H7 (cell line): ENCODE data around the gene BNC2. TPM values are rescaled to one million over a fixed set of nuclear protein-coding genes. Genes with fewer than 3 reads are reported as not detected.

Source experiments
- DNase-seq: peaks from one replicate; pipeline ENCODE4 v3.0.0; 2012
- H3K27me3 ChIP-seq: 2 replicates; pipeline ENCODE4 v1.6.0; 2011; ENCODE audit warnings: mild to moderate bottlenecking, low read length; ENCODE audit not compliant: control insufficient read depth, insufficient read depth
- H3K36me3 ChIP-seq: replicated peaks from 2 replicates; pipeline ENCODE4 v1.5.1; 2011; ENCODE audit warnings: low read length; ENCODE audit not compliant: control insufficient read depth, insufficient read depth
- H3K4me3 ChIP-seq: 2 replicates; pipeline ENCODE4 v1.5.1; 2011; ENCODE audit warnings: low read depth, mild to moderate bottlenecking, control low read depth, low read length, moderate library complexity; ENCODE audit not compliant: insufficient read depth
- total RNA-seq: library from RNA; depleted of rRNA; stranded (reverse); fragments of >200 nt; shearing (Covaris generic); gene quantifications from 2 replicates; pipeline ENCODE4 v1.2.3, GENCODE V29; 2014

Gene BNC2
- total RNA-seq, 1 experiment from 2014 or later, result 7.9 TPM

GRCh38 chr9:16611001-16611400, 259.5 kb downstream of the BNC2 start:
- no peaks in the 10 kb centered on the region for H3K36me3 ChIP-seq
- no peak for DNase-seq
- H3K27me3 ChIP-seq, result no peaks in the 10 kb centered on the region
- no peak overlapping the region for H3K4me3 ChIP-seq

DNA sequence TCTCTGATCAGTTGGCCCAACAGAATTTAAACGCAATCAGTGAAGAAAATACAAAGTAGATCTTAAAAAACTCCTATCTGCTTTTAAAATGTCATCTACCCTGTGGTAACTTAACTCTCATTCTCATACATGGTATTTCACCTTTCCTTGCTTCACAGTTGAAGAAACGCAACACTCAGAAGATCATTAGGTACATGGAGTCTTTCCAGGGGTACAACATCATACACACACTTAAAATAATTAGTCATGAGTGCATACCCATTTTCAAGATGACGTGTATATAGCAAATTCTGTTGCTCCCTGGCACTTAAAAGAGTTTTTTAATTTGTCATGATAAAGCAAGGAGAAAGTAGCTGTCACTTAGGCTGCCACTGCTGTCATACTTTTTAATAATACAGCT, 259.9 kb downstream of the BNC2 start:
- H3K36me3 ChIP-seq, result no peaks in the 10 kb centered on the region
- H3K27me3 ChIP-seq, result no peaks in the 10 kb centered on the region
- DNase-seq, result no peak
- no peak overlapping the region for H3K4me3 ChIP-seq

DNA sequence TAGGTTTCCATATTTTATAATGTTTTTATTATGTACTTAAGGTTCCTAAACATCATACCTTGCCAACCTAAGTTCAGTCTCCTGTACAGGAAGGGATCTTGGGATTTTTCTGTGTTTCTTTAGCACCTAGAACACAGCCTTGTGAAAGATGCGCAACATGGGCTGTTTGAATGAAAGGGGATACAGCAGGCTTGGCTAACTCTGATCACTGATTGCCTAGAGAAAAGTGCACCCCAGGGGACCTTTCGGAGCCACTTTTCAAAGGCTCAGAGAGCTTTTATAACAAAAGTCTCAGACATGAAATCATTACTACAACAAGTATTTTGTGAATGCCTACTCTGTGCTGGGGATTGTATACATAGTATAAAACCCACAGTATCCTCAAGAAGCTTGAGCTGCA, 261.6 kb downstream of the BNC2 start:
- DNase-seq, result no peak
- no peaks in the 10 kb centered on the region for H3K36me3 ChIP-seq

DNA sequence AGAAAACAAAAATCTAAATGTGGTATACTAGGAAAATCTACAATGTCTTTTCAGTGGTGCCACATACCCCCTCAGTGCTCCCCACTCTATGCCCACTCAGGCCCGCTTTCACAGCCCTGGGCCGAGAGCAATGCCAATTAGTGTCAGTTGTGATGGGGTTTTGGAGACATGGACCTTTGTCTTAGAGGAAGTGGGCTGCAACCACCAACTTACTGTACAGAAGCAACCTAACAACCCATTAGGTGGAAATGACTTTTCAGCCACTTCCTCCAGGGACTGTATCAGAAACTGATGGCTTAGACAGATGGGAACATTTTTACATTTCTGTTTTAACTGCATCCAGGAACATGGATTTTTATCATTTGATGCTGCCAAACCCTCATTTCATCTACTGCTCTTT, 268.0 kb downstream of the BNC2 start:
- no peak for DNase-seq
- H3K36me3 ChIP-seq, result no peaks in the 10 kb centered on the region
- no peaks in the 10 kb centered on the region for H3K27me3 ChIP-seq
- H3K4me3 ChIP-seq, result no peak overlapping the region

More for the DNA sequence above, 261.6 kb downstream of the BNC2 start:
- Histone ChIP-seq H3K27me3 (no peaks in the 10 kb centered on the region), H3K4me3 (no peak overlapping the region)

DNA sequence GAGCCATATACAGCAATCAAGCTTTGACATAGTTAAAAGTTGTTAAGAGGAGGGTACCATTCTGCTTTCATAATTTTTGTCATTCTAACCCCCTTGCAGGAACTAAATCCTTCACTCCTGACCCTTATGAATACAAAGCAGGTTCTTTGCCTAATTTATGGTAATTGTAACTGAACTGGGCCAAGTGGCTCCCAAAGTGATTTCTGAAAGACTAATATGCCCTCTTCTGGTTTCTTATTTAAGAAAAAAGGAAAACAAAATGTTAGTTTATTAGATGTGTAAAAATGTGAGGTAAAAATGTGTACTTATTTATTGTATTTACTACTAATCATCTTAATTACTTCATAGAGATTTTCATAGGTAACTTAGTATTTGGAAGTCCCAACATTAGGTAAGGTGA, 268.5 kb downstream of the BNC2 start:
- Histone ChIP-seq H3K27me3 (no peaks in the 10 kb centered on the region), H3K4me3 (no peak overlapping the region)
- DNase-seq, result no peak

DNA sequence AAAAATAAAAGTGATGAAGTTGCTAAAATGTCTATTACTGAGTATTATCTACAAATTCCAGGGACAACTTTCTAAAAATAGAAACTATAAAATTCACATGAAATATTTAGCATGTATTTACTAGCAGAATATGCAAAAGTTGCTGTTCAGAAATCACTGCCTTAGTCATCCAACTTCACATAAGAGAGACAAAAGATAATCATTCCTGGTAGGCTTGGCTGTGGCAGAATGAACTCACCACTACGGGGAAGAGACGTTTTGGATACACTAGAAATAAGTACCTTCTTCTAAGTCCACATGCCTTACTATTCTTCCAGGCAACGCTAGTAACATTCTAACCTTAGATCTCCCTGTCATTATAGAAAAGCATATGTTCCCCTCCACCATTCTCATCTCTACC, 272.2 kb downstream of the BNC2 start:
- DNase-seq, result no peak
- H3K36me3 ChIP-seq, result no peaks in the 10 kb centered on the region
- H3K27me3 ChIP-seq, result no peaks in the 10 kb centered on the region
- no peak overlapping the region for H3K4me3 ChIP-seq

More for the DNA sequence above, 268.5 kb downstream of the BNC2 start:
- no peaks in the 10 kb centered on the region for H3K36me3 ChIP-seq

DNA sequence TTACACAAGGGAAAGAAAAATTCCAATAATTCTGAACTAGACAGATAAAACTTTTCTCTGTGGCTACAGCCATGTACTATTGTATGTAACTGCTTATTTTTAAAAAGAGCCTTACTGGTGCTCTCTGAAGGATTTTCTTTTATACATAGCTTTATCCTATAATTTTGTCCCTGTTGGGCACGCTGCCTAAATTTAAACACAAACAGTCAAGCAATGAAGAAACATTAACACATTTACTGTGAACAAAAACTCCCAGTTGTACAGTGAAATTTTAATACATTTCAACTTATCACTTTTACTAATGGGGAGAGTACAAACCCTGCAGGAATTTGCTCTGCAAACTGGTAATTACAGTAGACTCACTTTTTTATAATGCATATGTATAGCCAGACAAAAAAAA, 273.3 kb downstream of the BNC2 start:
- Histone ChIP-seq H3K27me3 (no peaks in the 10 kb centered on the region), H3K4me3 (no peak overlapping the region), H3K36me3 (no peaks in the 10 kb centered on the region)
- no peak for DNase-seq

- Histone ChIP-seq H3K27me3 (no peaks in the 10 kb centered on the region), H3K4me3 (no peak overlapping the region), H3K36me3 (no peaks in the 10 kb centered on the region)
- DNase-seq, result no peak
These were observed 275.2 kb downstream of the BNC2 start for GRCh38 chr9:16595227-16595626.

- DNase-seq, result no peak
- H3K4me3 ChIP-seq, result no peak overlapping the region
- no peaks in the 10 kb centered on the region for H3K36me3 ChIP-seq
These were observed 275.7 kb downstream of the BNC2 start for GRCh38 chr9:16594787-16595186.

DNA sequence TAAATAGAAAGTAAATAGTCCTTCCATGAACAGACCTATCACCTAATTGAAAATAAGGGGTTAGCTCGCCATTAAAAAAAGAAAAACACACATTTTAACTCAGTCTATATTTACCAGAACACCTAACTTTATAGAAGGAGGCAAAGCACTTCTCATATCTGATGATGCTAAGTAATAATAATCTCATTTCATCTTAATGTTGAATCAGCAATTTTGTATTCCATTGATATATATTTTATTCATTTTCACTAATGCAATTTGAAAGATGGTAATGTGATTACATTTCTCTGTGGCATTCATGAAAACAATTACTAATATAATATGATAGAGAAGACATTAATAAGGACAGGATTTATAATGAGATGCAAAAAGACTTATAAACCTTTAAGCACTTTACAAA, 276.7 kb downstream of the BNC2 start:
- H3K36me3 ChIP-seq, result no peaks in the 10 kb centered on the region
- H3K4me3 ChIP-seq, result no peak overlapping the region
- DNase-seq, result no peak
- H3K27me3 ChIP-seq, result no peaks in the 10 kb centered on the region

More at GRCh38 chr9:16594787-16595186, 275.7 kb downstream of the BNC2 start:
- no peaks in the 10 kb centered on the region for H3K27me3 ChIP-seq

GRCh38 chr9:16591092-16591491, 279.4 kb downstream of the BNC2 start:
- H3K36me3 ChIP-seq, result no peaks in the 10 kb centered on the region
- no peak overlapping the region for H3K4me3 ChIP-seq
- H3K27me3 ChIP-seq, result no peaks in the 10 kb centered on the region
- DNase-seq, result no peak

GRCh38 chr9:16585591-16585990, 284.9 kb downstream of the BNC2 start:
- no peaks in the 10 kb centered on the region for H3K36me3 ChIP-seq
- no peak overlapping the region for H3K4me3 ChIP-seq
- H3K27me3 ChIP-seq, result no peaks in the 10 kb centered on the region
- DNase-seq, result no peak

DNA sequence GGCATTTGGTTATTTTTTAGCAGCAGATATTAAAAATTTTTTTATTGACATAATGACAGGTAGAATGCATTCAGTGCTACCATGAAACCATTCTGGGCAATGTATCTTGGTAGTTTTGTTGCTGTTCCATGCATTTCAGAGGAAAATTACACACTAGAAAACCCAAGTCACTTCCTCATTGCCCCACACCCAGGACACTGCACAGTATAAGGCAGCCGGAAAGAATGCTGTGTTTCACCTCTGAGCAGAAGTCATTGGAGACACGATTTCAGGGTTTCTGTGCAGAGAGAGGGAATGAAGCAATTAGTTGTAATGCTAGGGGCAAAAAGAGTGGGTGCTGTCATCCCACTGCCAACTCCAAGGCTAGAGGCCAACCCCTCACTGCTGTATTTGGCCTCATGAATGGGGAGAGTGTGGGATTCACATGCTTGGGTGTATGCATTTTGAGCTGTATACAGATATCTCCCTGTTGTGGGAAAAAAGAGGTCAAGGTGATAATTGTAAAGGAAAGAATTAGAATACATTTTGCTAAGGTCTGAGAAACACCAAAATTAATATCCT, 290.5 kb downstream of the BNC2 start:
- no peak for DNase-seq
- H3K36me3 ChIP-seq, result no peaks in the 10 kb centered on the region
- H3K27me3 ChIP-seq, result no peaks in the 10 kb centered on the region
- no peak overlapping the region for H3K4me3 ChIP-seq

- DNase-seq, result no peak
- Histone ChIP-seq H3K36me3 (no peaks in the 10 kb centered on the region), H3K4me3 (no peak overlapping the region), H3K27me3 (no peaks in the 10 kb centered on the region)
These were observed 294.6 kb downstream of the BNC2 start for GRCh38 chr9:16575986-16576245.

- no peaks in the 10 kb centered on the region for H3K36me3 ChIP-seq
- H3K4me3 ChIP-seq, result no peak overlapping the region
- DNase-seq, result no peak
- H3K27me3 ChIP-seq, result no peaks in the 10 kb centered on the region
These were observed 295.1 kb downstream of the BNC2 start for GRCh38 chr9:16575142-16575985.
